Measurements from ENCODE around the gene TTYH3.

The TTYH3 gene

DNA sequence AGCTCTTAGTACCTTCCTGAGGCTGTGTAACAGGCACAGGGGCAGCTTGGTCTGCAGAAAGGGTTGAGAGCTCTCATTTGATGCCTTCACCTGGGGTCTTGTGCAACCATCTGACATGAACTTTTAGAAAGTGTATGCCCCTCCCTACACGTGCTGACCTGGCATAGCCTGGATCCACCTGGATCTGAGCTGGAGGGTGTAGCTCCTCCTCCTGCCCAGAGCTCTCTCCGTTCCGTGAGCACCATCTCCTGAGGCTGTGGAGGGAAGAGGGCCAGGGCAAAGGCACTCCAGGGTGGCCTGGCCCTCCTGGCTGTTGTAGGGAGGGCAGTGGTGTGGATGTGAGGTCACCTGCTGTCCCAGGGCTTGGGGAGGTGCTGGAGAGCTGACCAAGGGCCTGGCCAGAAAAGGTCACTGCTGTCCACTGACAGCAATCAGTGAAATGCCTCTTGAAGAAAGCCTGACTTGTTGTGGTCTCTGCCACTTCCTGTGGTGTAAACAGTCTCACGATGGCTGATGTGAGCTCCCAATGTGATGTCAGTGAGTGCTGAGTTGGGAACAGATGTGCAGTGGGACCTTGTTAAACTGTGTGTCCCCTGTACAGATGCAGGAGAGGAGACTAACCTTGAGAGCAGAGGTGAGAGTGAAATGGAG, 79.2 kb downstream of the TTYH3 start:
- DNase-seq, result no peak

DNA sequence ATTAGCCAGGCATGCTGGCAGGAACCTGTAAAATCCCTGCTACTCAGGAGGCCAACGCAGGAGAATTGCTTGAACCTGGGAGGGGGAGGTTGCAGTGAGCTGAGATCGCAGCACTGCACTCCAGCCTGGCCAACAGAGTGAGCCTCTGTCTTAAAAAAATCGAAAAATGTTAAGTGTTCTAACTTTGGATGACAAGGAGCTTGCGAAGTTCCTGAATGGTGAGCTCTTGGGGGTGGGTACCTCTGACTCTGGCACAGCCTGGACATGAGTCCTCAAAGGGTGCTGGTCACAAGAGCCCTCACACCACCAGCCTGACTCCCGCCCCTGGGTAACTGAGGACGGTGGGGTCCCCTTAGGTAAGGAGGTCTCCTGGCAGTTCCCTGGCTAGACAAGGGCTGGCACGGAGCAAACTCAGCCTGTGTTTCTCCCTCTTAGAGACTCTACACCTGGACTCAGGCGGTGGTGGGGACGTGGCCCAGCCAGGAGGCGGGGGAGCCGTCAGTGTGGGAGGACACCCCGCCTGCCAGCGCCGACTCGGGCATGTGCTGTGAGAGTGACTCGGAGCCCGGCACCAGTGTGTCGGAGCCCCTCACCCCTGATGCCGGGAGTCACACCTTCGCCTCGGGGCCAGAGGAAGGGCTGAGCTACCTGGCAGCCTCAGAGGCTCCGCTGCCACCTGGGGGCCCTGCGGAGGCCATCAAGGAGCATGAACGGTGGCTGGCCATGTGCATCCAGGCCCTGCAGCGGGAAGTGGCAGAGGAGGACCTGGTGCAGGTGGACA, 80.3 kb downstream of the TTYH3 start:
- DNase-seq, result no peak

DNA sequence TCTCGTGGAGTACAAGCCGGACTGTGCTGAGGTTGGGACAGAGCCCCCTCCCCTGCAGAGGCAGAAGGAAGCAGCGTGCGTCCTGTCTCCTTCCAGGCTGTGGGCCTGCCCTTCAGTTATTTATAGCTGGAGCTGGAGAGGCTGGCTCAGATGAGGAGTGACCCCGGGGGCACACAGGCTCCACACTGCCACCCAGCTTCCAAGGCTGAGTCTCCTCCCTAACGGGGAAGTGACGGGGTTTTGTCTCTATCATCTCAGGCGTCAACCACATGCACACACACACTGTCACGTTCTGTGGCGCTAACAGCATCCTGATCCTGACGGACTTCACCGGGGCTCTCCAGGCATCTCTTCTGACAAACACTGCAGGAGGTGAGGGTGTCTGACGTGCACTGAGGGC, 81.6 kb downstream of the TTYH3 start:
- DNase-seq, result no peak

DNA sequence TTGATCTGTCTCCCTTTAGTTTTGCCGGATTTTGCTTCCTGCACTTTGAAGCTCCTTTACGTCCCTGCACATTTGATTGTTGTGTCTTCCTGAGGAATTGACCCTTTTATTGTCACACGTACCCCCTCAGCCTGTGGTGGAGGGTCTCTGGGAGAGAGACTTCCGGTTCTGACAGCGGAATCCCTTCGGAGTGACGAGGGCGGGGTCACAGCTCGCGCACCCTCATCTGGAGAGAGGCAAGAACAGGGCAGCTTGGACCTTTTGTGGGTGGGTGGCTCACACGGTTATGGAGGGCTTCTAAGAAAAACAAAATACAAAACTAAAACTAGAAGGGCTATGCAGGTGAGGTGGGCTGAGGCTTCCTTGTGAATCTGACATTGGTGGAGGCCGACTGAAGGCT, 82.2 kb downstream of the TTYH3 start:
- no peak for DNase-seq

Data from fibroblast of skin of right quadriceps (primary cell).